Embryonic facial prominence (tissue), 1 donor: ENCODE data around the gene WDR86.

ENCODE experiments used
- DNase-seq: peaks from one replicate; pipeline ENCODE4 v3.0.0-alpha.2; 2016; ENCODE audit errors: extremely low spot score

The WDR86 gene

GRCh38 chr7:151379193-151379520 lies 30.7 kb downstream of the WDR86 start:
- no peak for DNase-seq

GRCh38 chr7:151378496-151379192 lies 31.2 kb downstream of the WDR86 start:
- DNase-seq = no peak

GRCh38 chr7:151378011-151378410 lies 31.8 kb downstream of the WDR86 start:
- DNase-seq = no peak

- no peak for DNase-seq
Measured at GRCh38 chr7:151377406-151377805, 32.4 kb downstream of the WDR86 start.

GRCh38 chr7:151376218-151376902 lies 33.5 kb downstream of the WDR86 start:
- DNase-seq = no peak

GRCh38 chr7:151375530-151376217 lies 34.2 kb downstream of the WDR86 start:
- DNase-seq = no peak

- no peak for DNase-seq
Measured at GRCh38 chr7:151374726-151375125, 35.1 kb downstream of the WDR86 start.

- no peak for DNase-seq
Measured at GRCh38 chr7:151374139-151374538, 35.7 kb downstream of the WDR86 start.

- DNase-seq = no peak
Measured at GRCh38 chr7:151373599-151373998, 36.2 kb downstream of the WDR86 start.

GRCh38 chr7:151372612-151373265 lies 37.1 kb downstream of the WDR86 start:
- no peak for DNase-seq

GRCh38 chr7:151371266-151371665 lies 38.6 kb downstream of the WDR86 start:
- DNase-seq = no peak

GRCh38 chr7:151368136-151368571 lies 41.7 kb downstream of the WDR86 start:
- DNase-seq = no peak

GRCh38 chr7:151367284-151367683 lies 42.6 kb downstream of the WDR86 start:
- no peak for DNase-seq

GRCh38 chr7:151366880-151367222 lies 43.0 kb downstream of the WDR86 start:
- DNase-seq = no peak

GRCh38 chr7:151366166-151366879 lies 43.5 kb downstream of the WDR86 start:
- DNase-seq = no peak

- DNase-seq = no peak
Measured at GRCh38 chr7:151363182-151363581, 46.7 kb downstream of the WDR86 start.

GRCh38 chr7:151361193-151361959 lies 48.5 kb downstream of the WDR86 start:
- DNase-seq = no peak

GRCh38 chr7:151352512-151352911 lies 57.3 kb downstream of the WDR86 start:
- DNase-seq = no peak

GRCh38 chr7:151351967-151352366 lies 57.9 kb downstream of the WDR86 start:
- no peak for DNase-seq

GRCh38 chr7:151351027-151351426 lies 58.8 kb downstream of the WDR86 start:
- DNase-seq = no peak

- DNase-seq = no peak
Measured at GRCh38 chr7:151349507-151349853, 60.4 kb downstream of the WDR86 start.
